GM12892 (cell line): ENCODE data around the gene TMEM79. TPM values are rescaled to one million over a fixed set of nuclear protein-coding genes. Genes with fewer than 3 reads are reported as not detected.

Experiments
- DNase-seq: peaks from one replicate; pipeline ENCODE4 v3.0.0; 2011; ENCODE audit not compliant: insufficient read length
- FAIRE-seq: peaks from 2 replicates; lab custom pipeline; 2011; peaks lifted over from hg19 to GRCh38; lab: Jason Lieb, UNC
- POLR2A ChIP-seq: IDR thresholded peaks from 2 replicates; pipeline ENCODE4 v1.6.1; 2011; ENCODE audit warnings: low read depth, low read length, control low read depth
- POLR2AphosphoS5 ChIP-seq: IDR thresholded peaks from 2 replicates; pipeline ENCODE4 v1.6.1; 2011; ENCODE audit warnings: low read depth, low read length, control low read depth
- TAF1 ChIP-seq: IDR thresholded peaks from 2 replicates; pipeline ENCODE4 v1.6.1; 2011; ENCODE audit warnings: low read depth, mild to moderate bottlenecking, control low read depth, low read length, borderline replicate concordance
- polyA plus RNA-seq: library from polyadenylated mRNA; unstranded; fragments of >200 nt; gene quantifications from one replicate; pipeline ENCODE4 v1.2.1, GENCODE V29; 2012; ENCODE audit warnings: missing spikeins, inconsistent platforms; ENCODE audit not compliant: missing spikeins

The TMEM79 gene
- polyA plus RNA-seq: 2.4 TPM

DNA sequence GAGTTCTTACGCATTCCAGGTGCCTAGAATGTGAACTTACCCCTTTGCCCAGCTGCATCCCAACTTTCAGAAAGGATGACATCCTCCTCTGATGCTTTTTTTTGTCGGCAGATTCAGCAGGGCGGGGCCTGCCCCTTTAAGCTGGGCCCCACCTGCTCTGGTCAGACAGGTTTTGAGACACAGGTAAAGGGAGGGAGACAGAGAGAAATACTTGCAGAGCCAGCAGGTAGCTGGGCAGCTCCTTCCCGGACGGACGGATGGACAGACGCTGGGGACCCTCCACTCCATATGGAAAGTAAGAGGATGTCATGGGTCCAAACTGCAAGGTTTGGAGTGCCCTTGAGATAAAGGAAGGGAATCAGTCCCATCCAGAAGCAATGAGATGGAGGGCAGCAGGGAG is at the start of gene TMEM79:
Gene TMEM79, plus strand, starts transcription at position 214 of the 400 bp plus-strand sequence. CDS start 902 bp downstream, outside the sequence.
- TF ChIP-seq TAF1: no peak
- no peak for TF ChIP-seq POLR2AphosphoS5
- no peak for TF ChIP-seq POLR2A
- DNase-seq: no peak
- FAIRE-seq: no peak

- no peak for TF ChIP-seq POLR2A
- TF ChIP-seq TAF1: no peak
- TF ChIP-seq POLR2AphosphoS5: no peak
- FAIRE-seq: no peak
- no peak for DNase-seq
These were observed 48.0 kb upstream of the TMEM79 start for GRCh38 chr1:156236164-156236563.

DNA sequence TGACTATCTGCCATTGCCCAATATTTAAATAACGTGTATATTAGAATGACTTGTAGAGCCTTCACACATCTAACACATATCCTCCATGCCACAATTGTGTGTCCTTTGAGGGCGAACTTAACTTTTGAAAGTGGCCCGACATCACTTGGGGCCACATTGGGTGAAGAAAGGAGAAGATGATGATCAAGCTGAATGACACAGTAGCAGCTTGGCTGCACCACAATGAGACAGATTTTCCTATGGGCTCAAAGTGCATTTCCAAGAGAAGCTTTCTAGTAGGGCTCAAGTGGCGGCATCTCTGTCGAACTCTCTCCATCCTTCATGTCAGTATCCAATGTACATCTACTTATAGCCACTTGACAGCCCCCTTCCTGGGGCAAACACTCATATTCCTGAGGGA is 45.9 kb upstream of the TMEM79 start:
- TF ChIP-seq TAF1 (no peak), POLR2A (no peak), POLR2AphosphoS5 (no peak)
- DNase-seq: no peak
- FAIRE-seq: no peak

DNA sequence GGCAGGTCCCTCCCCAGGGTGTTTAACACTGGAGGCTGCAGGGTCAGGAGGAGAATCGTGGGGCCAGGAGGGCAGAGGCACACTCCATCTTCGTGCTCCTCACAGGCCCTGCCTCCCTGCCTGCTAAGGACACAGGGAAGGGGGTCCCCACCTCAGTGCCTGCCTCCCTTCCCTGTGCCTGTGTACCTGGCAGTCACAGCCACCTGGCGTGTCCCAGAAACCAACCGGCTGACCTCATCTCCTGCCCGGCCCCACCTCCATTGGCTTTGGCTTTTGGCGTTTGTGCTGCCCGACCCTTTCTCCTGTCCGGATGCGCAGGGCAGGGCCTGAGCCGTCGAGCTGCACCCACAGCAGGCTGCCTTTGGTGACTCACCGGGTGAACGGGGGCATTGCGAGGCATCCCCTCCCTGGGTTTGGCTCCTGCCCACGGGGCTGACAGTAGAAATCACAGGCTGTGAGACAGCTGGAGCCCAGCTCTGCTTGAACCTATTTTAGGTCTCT is 42.8 kb upstream of the TMEM79 start:
- no peak for FAIRE-seq
- DNase-seq: no peak
- no peak; the same call in 1 of the 2 replicates for TF ChIP-seq POLR2A
- TF ChIP-seq TAF1: no peak
- no peak; the same call in 1 of the 2 replicates for TF ChIP-seq POLR2AphosphoS5

DNA sequence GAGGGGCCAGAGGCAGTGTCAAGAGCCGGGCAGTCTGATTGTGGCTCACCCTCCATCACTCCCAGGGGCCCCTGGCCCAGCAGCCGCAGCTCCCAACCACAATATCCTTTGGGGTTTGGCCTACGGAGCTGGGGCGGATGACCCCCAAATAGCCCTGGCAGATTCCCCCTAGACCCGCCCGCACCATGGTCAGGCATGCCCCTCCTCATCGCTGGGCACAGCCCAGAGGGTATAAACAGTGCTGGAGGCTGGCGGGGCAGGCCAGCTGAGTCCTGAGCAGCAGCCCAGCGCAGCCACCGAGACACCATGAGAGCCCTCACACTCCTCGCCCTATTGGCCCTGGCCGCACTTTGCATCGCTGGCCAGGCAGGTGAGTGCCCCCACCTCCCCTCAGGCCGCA is 42.2 kb upstream of the TMEM79 start, which contains the start of gene BGLAP:
Gene BGLAP, plus strand, starts transcription at position 259 of the 400 bp plus-strand sequence. Its CDS starts 48 bp downstream, at position 307.
- FAIRE-seq: no peak
- TF ChIP-seq POLR2A: no peak; the same call in none of the 2 replicates
- no peak for TF ChIP-seq POLR2AphosphoS5
- TF ChIP-seq TAF1: no peak
- no peak for DNase-seq

GRCh38 chr1:156242738-156243137 is 41.4 kb upstream of the TMEM79 start:
- DNase-seq (no peak), FAIRE-seq (no peak)
- TF ChIP-seq POLR2A (no peak), POLR2AphosphoS5 (no peak), TAF1 (no peak)

DNA sequence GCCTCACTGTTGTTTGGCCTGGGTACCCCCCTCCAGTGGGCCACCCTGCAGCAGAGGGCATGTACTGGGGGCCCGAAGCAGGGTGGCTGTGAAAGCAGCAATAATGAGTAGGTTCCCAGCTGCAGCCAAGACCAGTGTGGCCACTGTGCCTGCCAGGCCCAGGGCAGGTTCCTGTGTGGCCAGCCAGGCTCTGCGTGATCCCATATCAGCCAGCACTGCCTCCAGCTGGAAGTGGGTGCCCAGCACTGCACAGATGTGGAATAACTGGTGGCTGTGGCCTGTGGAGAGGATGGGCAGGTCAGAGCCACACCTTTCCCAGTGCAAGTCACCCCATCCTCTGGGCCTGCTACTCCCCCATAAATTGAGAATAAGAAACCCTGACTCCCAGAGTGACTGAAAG is 40.0 kb upstream of the TMEM79 start:
- no peak for TF ChIP-seq TAF1
- TF ChIP-seq POLR2A: no peak
- no peak for TF ChIP-seq POLR2AphosphoS5
- no peak for DNase-seq
- FAIRE-seq: no peak

DNA sequence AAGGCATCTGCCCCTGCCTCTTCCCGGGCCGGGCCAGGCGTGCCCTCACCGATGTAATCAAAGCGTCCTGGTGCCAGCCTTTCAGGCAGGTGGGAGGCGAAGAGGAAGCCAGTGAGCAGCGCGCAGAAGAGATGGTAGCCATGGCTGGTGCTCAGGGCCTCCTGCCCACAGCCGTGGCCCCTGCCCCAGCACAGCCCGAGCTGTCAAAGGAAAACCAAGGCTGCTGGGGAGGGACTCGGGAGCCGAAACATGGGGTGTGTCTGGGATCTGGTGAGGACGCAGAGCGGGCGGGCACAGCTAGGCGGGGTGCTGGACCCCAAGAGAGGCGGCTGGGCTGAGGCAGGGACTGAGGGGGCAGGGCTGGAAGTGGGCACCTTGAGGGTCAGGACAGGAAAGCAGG is 39.4 kb upstream of the TMEM79 start:
- TF ChIP-seq POLR2AphosphoS5 (no peak), TAF1 (no peak), POLR2A (no peak)
- no peak for DNase-seq
- FAIRE-seq: no peak

- peak; percentile 58 for DNase-seq
- TF ChIP-seq POLR2A (no peak), POLR2AphosphoS5 (no peak), TAF1 (no peak)
These were observed 38.5 kb upstream of the TMEM79 start for GRCh38 chr1:156245451-156246232.

DNA sequence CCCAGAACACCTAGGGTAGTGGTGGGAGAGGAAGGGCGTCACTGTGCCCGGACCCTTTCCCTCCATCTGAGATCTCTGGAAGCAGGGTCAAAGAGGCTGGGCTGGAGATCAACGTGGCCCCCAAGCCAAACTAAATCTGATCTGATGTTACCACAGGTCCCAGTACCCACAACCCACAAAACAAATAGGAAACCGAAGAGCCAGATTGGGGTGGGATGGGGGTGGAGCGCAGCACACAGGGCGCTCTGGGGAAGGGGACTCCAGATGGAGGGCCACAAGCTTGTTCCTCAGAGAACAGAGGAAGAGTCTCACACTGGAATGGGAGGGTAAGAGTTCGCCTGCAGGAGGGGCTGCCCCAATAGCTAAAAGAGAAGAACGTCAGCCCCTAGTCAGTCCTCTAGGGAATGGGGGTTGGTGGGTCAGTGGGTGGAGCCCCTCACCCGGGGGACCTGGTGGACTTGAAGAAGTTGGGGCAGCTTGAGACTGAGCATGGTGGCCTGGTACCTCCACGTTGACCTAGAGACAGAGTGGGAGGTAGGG is 37.8 kb upstream of the TMEM79 start:
- DNase-seq (no peak), FAIRE-seq (no peak)
- TF ChIP-seq TAF1 (no peak), POLR2AphosphoS5 (no peak; the same call in 1 of the 2 replicates), POLR2A (no peak)

More at GRCh38 chr1:156245451-156246232, 38.5 kb upstream of the TMEM79 start:
- FAIRE-seq: peak; percentile 76

DNA sequence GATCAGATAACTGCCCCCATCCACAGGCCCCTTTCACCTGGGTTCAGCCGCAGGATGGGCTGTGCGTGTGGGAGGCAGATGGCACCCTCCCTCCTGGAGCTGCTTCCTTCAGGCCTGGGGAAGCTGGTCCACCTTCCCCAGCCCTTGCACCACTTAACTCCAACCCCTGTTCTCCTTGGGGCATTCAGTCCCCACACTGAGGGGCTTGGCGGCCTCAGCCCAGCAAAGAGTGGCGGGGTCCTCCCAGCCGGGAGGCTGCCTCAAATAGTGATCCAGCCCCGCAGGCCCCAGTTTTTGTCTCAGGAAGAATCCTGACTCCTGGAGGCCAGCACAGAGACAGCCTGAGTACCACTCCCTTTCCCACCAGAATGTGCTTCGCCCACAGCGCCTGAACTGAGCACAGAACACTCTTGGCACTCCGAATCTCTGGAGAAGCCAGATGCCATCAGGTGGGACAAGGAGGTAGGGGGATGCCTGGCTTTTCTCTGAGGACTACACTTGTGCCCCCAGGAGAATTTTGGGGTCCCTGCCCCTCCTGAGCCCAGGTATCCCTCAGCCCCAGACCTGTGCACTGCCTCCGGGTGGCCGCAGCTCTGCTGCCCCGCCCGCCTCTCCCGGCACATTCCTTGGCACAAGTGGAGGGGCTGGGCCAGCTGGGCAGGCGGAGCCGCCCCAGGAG is 37.2 kb upstream of the TMEM79 start:
- TF ChIP-seq TAF1: no peak
- TF ChIP-seq POLR2AphosphoS5: peak; percentile 52; the same call in 1 of the 2 replicates
- no peak for FAIRE-seq
- no peak for DNase-seq
